ENCODE data around the gene C19orf25. TPM values are rescaled to one million over a fixed set of nuclear protein-coding genes. Genes with fewer than 3 reads are reported as not detected.

Gene C19orf25
- total RNA-seq, 1 donor from 2014 or later, result 28.5 TPM

GRCh38 chr19:1524972-1525325 is 45.9 kb upstream of the C19orf25 start:
- H3K36me3 ChIP-seq, result no peaks in the 10 kb centered on the region
- peaks cover 69% of the 10 kb centered on the region for H3K27me3 ChIP-seq (ENCODE audit: low read depth)
- H3K4me3 ChIP-seq, result no peak overlapping the region
- TF ChIP-seq, protein P1, sequence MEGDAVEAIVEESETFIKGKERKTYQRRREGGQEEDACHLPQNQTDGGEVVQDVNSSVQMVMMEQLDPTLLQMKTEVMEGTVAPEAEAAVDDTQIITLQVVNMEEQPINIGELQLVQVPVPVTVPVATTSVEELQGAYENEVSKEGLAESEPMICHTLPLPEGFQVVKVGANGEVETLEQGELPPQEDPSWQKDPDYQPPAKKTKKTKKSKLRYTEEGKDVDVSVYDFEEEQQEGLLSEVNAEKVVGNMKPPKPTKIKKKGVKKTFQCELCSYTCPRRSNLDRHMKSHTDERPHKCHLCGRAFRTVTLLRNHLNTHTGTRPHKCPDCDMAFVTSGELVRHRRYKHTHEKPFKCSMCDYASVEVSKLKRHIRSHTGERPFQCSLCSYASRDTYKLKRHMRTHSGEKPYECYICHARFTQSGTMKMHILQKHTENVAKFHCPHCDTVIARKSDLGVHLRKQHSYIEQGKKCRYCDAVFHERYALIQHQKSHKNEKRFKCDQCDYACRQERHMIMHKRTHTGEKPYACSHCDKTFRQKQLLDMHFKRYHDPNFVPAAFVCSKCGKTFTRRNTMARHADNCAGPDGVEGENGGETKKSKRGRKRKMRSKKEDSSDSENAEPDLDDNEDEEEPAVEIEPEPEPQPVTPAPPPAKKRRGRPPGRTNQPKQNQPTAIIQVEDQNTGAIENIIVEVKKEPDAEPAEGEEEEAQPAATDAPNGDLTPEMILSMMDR (IDR thresholded peaks at IDR 0.05), result no peak
- no peaks in the 10 kb centered on the region for H3K4me1 ChIP-seq
- H3K9me3 ChIP-seq, result no peaks in the 10 kb centered on the region
- DNase-seq (no peak), ATAC-seq (no peak)
- intact Hi-C loops (cut with DNase I), result no loop called here
- no peak overlapping the region for H3K27ac ChIP-seq

- ATAC-seq (no peak), DNase-seq (no peak)
- Histone ChIP-seq H3K9me3 (no peaks in the 10 kb centered on the region), H3K36me3 (no peaks in the 10 kb centered on the region), H3K27me3 (ENCODE audit: low read depth) (peaks cover 65% of the 10 kb centered on the region), H3K4me1 (no peaks in the 10 kb centered on the region), H3K4me3 (no peak overlapping the region), H3K27ac (no peak overlapping the region)
- intact Hi-C loops (cut with DNase I), result no loop called here
- TF ChIP-seq, protein P1 (IDR thresholded peaks at IDR 0.05), result no peak
Observed at GRCh38 chr19:1524287-1524971, 45.4 kb upstream of the C19orf25 start.

DNA sequence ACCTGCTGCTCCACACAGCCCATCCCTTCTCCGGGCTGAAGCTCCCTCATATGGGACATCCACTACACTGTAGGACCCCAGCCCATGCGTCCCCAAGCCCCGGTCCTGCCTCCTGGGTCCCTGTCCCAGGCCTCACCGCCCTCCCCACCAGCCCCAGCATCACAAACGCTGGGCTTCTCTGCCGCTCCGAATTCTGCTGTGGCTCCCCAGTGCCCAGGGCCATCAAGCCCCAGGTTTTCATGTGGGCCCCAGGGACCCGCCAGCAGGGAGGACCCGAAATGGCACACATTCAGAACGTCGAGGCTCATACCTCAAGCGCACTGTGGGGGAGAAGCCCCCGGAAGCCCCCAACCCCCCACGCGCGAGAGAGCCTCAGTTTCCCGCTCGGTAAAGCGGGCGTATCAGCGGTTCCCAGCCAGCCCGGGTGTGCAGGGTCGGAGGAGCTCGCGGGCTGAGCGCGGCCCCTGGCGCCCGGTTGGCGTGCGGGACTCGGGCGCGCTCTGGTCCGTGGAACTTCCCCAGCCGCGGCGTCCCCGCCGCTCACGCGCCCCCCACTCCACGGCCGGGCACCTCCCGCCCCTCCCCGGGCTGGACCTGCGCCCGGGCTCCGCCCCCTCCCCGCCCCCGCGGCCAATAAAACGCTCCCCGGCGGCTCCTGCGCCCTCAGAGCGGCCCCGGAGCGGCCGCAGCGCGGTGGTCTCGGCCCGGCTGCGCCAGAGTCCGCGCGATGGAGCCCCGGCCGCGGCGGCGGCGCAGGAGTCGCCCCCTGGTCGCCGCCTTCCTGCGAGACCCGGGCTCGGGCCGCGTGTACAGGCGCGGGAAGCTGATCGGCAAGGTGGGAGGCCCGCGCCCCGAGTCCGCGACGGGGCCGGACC is 44.6 kb upstream of the C19orf25 start, which contains the start of gene PLK5:
PLK5 (plus strand) TSS at position 666 of the 875 bp plus-strand sequence. CDS start 2,920 bp downstream, outside the sequence.
- intact Hi-C loops (cut with DNase I), result no loop called here
- TF ChIP-seq, protein P1 (IDR thresholded peaks at IDR 0.05), result no peak
- DNase-seq (no peak), ATAC-seq (no peak)
- no peaks in the 10 kb centered on the region for H3K4me1 ChIP-seq
- H3K4me3 ChIP-seq, result no peak within 1 kb of the TSS
- H3K27me3 ChIP-seq (ENCODE audit: low read depth), result peaks cover 59% of the 10 kb centered on the region
- no peaks in the 10 kb centered on the region for H3K9me3 ChIP-seq
- H3K27ac ChIP-seq, result no peak within 1 kb of the TSS
- no peaks in the 10 kb centered on the region for H3K36me3 ChIP-seq

- Histone ChIP-seq H3K36me3 (no peaks in the 10 kb centered on the region), H3K27me3 (ENCODE audit: low read depth) (peaks cover 60% of the 10 kb centered on the region), H3K27ac (no peak overlapping the region), H3K9me3 (no peaks in the 10 kb centered on the region), H3K4me1 (no peaks in the 10 kb centered on the region), H3K4me3 (no peak overlapping the region)
- intact Hi-C loops (cut with DNase I), result no loop called here
- no peak for DNase-seq
- ATAC-seq, result no peak
- TF ChIP-seq, protein P1 (IDR thresholded peaks at IDR 0.05), result no peak
Observed at GRCh38 chr19:1522838-1523237, 43.8 kb upstream of the C19orf25 start.

DNA sequence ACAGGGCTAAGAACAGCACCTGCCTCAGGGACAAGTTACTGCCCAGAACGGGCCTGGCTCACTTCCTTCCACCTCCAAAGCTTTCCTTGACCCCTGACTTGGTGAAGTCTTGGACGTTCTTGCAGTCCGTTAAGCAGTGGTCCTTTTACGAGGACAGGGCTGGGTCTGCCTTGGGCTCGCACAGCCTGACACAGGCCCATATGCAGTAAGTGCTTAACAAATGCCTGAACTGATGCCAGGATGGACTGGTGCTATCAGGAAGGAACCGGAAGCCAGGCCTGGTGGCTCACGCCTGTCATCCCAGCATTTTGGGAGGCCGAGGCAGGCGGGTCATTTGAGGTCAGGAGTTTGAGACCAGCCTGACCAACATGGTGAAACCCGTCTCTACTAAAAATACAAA is 43.0 kb upstream of the C19orf25 start:
- DNase-seq, result no peak
- H3K27me3 ChIP-seq (ENCODE audit: low read depth), result peaks cover 53% of the 10 kb centered on the region

More for the DNA sequence above, 43.0 kb upstream of the C19orf25 start:
- intact Hi-C loops (cut with DNase I), result no loop called here
- ATAC-seq, result no peak
- no peaks in the 10 kb centered on the region for H3K9me3 ChIP-seq
- H3K36me3 ChIP-seq, result no peaks in the 10 kb centered on the region
- no peak overlapping the region for H3K27ac ChIP-seq
- no peak overlapping the region for H3K4me3 ChIP-seq
- H3K4me1 ChIP-seq, result no peaks in the 10 kb centered on the region
- TF ChIP-seq, protein P1 (IDR thresholded peaks at IDR 0.05), result no peak

Measured in lower lobe of right lung (tissue), 2 donors.